Cardiac muscle cell (in vitro differentiated cells and primary cell): ENCODE measurements around the gene GPRC5A. TPM values are rescaled to one million over a fixed set of nuclear protein-coding genes. Genes with fewer than 3 reads are reported as not detected.

Experiments used
- DNase-seq, 2 donors: peaks; one replicate each; pipeline versions ENCODE4 v3.0.0 to v3.0.0-alpha.2; 2010 to 2017; ENCODE audit warnings: low read depth in 1 of 2, low spot score in 1 of 2
- H3K27ac ChIP-seq: fragments of 200-600 bp; sonication (generic); 2 replicates; pipeline ENCODE4 v1.5.1; 2016
- H3K27me3 ChIP-seq: fragments of 200-600 bp; sonication (generic); 2 replicates; pipeline ENCODE4 v1.6.0; 2016; ENCODE audit warnings: control low read depth
- H3K36me3 ChIP-seq: fragments of 200-600 bp; sonication (generic); 2 replicates; pipeline ENCODE4 v1.5.1; 2016; ENCODE audit warnings: control low read depth
- H3K4me1 ChIP-seq: fragments of 200-600 bp; sonication (generic); 2 replicates; pipeline ENCODE4 v1.8.1; 2017; ENCODE audit warnings: low read depth, mild to moderate bottlenecking, mixed run types
- H3K4me3 ChIP-seq: fragments of 200-600 bp; sonication (generic); 2 replicates; pipeline ENCODE4 v1.5.1; 2016; ENCODE audit warnings: mild to moderate bottlenecking
- H3K9me3 ChIP-seq: fragments of 200-600 bp; sonication (generic); 2 replicates; pipeline ENCODE4 v1.5.1; 2017; ENCODE audit warnings: low read depth, mild to moderate bottlenecking, control low read depth
- CTCF ChIP-seq: IDR thresholded peaks from 2 replicates; pipeline ENCODE4 v1.5.1; 2012; ENCODE audit warnings: low read depth, mild to moderate bottlenecking, low read length
- polyA plus RNA-seq: library from polyadenylated mRNA; unstranded; fragments of >200 nt; fragmentation: Nextera tagmentation; extraction: Ambion mirVana; gene quantifications from 2 replicates; pipeline ENCODE4 v1.2.1, GENCODE V29; 2016
- total RNA-seq: library from RNA; depleted of rRNA; stranded (reverse); fragments of >200 nt; gene quantifications from 2 replicates; pipeline ENCODE4 v1.2.3, GENCODE V29; 2016

The GPRC5A gene
- total and polyA plus RNA-seq, 2 experiments from 2014 or later, result 0.23 to 1.5 TPM

- Histone ChIP-seq H3K4me1 (no peaks in the 10 kb centered on the region), H3K36me3 (no peaks in the 10 kb centered on the region), H3K4me3 (no peak overlapping the region), H3K27me3 (no peaks in the 10 kb centered on the region), H3K9me3 (no peaks in the 10 kb centered on the region), H3K27ac (no peak overlapping the region)
- TF ChIP-seq CTCF, result no peak
- no peak for DNase-seq
Measured at GRCh38 chr12:12922978-12923377, 31.6 kb downstream of the GPRC5A start.

- Histone ChIP-seq H3K4me3 (no peak overlapping the region), H3K27ac (no peak overlapping the region), H3K36me3 (no peaks in the 10 kb centered on the region), H3K9me3 (no peaks in the 10 kb centered on the region), H3K4me1 (no peaks in the 10 kb centered on the region), H3K27me3 (no peaks in the 10 kb centered on the region)
- no peak for TF ChIP-seq CTCF
- DNase-seq, result no peak
Measured at GRCh38 chr12:12924169-12924568, 32.8 kb downstream of the GPRC5A start.

GRCh38 chr12:12925388-12925787, 34.0 kb downstream of the GPRC5A start:
- no peak overlapping the region for H3K4me3 ChIP-seq

GRCh38 chr12:12926571-12927071, 35.3 kb downstream of the GPRC5A start:
- no peak for TF ChIP-seq CTCF
- H3K4me3 ChIP-seq, result no peak overlapping the region
- DNase-seq, result peak in 1 of 2 donors; percentile 47
- H3K36me3 ChIP-seq, result no peaks in the 10 kb centered on the region
- H3K27ac ChIP-seq, result peak overlapping the region; percentile 80
- H3K9me3 ChIP-seq, result no peaks in the 10 kb centered on the region
- peaks cover 3% of the 10 kb centered on the region for H3K4me1 ChIP-seq
- H3K27me3 ChIP-seq, result no peaks in the 10 kb centered on the region

More at GRCh38 chr12:12925388-12925787, 34.0 kb downstream of the GPRC5A start:
- Histone ChIP-seq H3K9me3 (no peaks in the 10 kb centered on the region), H3K36me3 (no peaks in the 10 kb centered on the region), H3K27me3 (no peaks in the 10 kb centered on the region), H3K4me1 (peaks cover 3% of the 10 kb centered on the region), H3K27ac (no peak overlapping the region)
- no peak for TF ChIP-seq CTCF
- DNase-seq, result peak in 1 of 2 donors; percentile 47

GRCh38 chr12:12927211-12928079, 36.1 kb downstream of the GPRC5A start:
- no peak for TF ChIP-seq CTCF
- Histone ChIP-seq H3K4me1 (peaks cover 3% of the 10 kb centered on the region), H3K27ac (peak overlapping the region; percentile 80), H3K4me3 (peak overlapping the region; percentile 18), H3K9me3 (no peaks in the 10 kb centered on the region), H3K27me3 (no peaks in the 10 kb centered on the region), H3K36me3 (no peaks in the 10 kb centered on the region)
- peak; percentile 83 to 90 for DNase-seq
